GM23248 (cell line): ENCODE results near the gene GP2.

ENCODE experiments used
- EZH2 ChIP-seq: fragments of 200-600 bp; sonication (generic); IDR thresholded peaks from 2 replicates; pipeline ENCODE4 v1.6.1; 2018; ENCODE audit warnings: antibody characterized with exemption, mild to moderate bottlenecking; ENCODE audit not compliant: insufficient read depth, poor library complexity, severe bottlenecking
- EZH2phosphoT487 ChIP-seq: fragments of 200-600 bp; sonication (generic); IDR thresholded peaks from 2 replicates; pipeline ENCODE4 v1.6.1; 2018; ENCODE audit warnings: antibody characterized with exemption, moderate library complexity, mild to moderate bottlenecking, low read depth; ENCODE audit not compliant: insufficient read depth

- TF ChIP-seq EZH2 = no peak
- no peak for TF ChIP-seq EZH2phosphoT487
These were observed 25.3 kb upstream of the GP2 start, which contains the start of gene UMOD for GRCh38 chr16:20352615-20353014.
